Uterus (tissue), 2 donors: ENCODE results near the gene IFIT1B.

ENCODE experiments used
- CTCF ChIP-seq, 4 experiments: fragments of 200-600 bp in 2 of 4; fragments of 450-650 bp in 2 of 4; sonication (generic) in 2 of 4; IDR thresholded peaks; one replicate each; pipeline ENCODE4 v1.5.1; 2016 to 2019; ENCODE audit warnings: antibody characterized with exemption in 4 of 4, mild to moderate bottlenecking in 2 of 4, moderate library complexity in 1 of 4
- POLR2A ChIP-seq, 2 donors: fragments of 450-650 bp; IDR thresholded peaks; one replicate each; pipeline ENCODE4 v1.6.1; 2016; ENCODE audit warnings: antibody characterized with exemption in 2 of 2, mild to moderate bottlenecking in 1 of 2, moderate library complexity in 1 of 2

GRCh38 chr10:89352802-89353201, 25.1 kb upstream of the IFIT1B start:
- TF ChIP-seq CTCF (IDR thresholded peaks at IDR 0.05) (no peak), POLR2A (IDR thresholded peaks at IDR 0.05) (no peak)
